H1 (cell line): ENCODE results near the gene HLA-DOB.

Experiments used
- BACH1 ChIP-seq: IDR thresholded peaks from 2 replicates; pipeline ENCODE4 v1.6.1; 2012; ENCODE audit warnings: low read length, improper control_type of control experiment
- CBX8 ChIP-seq: fragments of 300-800, 300-1000 bp; sonication (generic); IDR thresholded peaks from 2 replicates; pipeline ENCODE4 v1.7.1; 2016; ENCODE audit warnings: low read depth, low read length, borderline replicate concordance
- CHD2 ChIP-seq: IDR thresholded peaks from 2 replicates; pipeline ENCODE4 v1.6.1; 2012; ENCODE audit warnings: low read length, improper control_type of control experiment
- CTCF ChIP-seq, 3 experiments: IDR thresholded peaks; 1 replicate in 2 of 3; 2 replicates in 1 of 3; pipeline versions ENCODE4 v1.5.1 to v1.6.1; 2011; ENCODE audit warnings: low read length in 3 of 3, mild to moderate bottlenecking in 3 of 3, inconsistent platforms in 2 of 3, low read depth in 1 of 3, moderate library complexity in 1 of 3; ENCODE audit not compliant: insufficient read depth in 1 of 3; ENCODE audit errors: control extremely low read depth in 1 of 3
- EGR1 ChIP-seq: IDR thresholded peaks from 2 replicates; pipeline ENCODE4 v1.6.1; 2011; ENCODE audit warnings: low read depth, low read length, borderline replicate concordance
- EZH2 ChIP-seq: fragments of 200-600 bp; sonication (generic); IDR thresholded peaks from 2 replicates; pipeline ENCODE4 v1.7.1; 2012; ENCODE audit warnings: low read depth, mild to moderate bottlenecking, moderate library complexity, low read length, inconsistent platforms; ENCODE audit not compliant: severe bottlenecking
- FOSL1 ChIP-seq: IDR thresholded peaks from 2 replicates; pipeline ENCODE4 v1.6.1; 2011; ENCODE audit warnings: mild to moderate bottlenecking, low read depth, low read length, moderate library complexity; ENCODE audit not compliant: insufficient read depth
- HDAC6 ChIP-seq: IDR thresholded peaks from one replicate; pipeline ENCODE4 v1.7.1; 2012; ENCODE audit warnings: low read depth, mild to moderate bottlenecking, inconsistent platforms, low read length, moderate library complexity
- JUN ChIP-seq: IDR thresholded peaks from 2 replicates; pipeline ENCODE4 v1.6.1; 2011; ENCODE audit warnings: low read depth, mild to moderate bottlenecking, improper control_type of control experiment, low read length
- JUND ChIP-seq: IDR thresholded peaks from 2 replicates; pipeline ENCODE4 v1.6.1; 2011; ENCODE audit warnings: mild to moderate bottlenecking, improper control_type of control experiment, low read length
- MAFK ChIP-seq: IDR thresholded peaks from 2 replicates; pipeline ENCODE4 v1.6.1; 2012; ENCODE audit warnings: low read depth, mild to moderate bottlenecking, improper control_type of control experiment, low read length
- PHF8 ChIP-seq: fragments of 200-600 bp; sonication (generic); conservative IDR thresholded peaks from 2 replicates; pipeline ENCODE4 v1.7.1; 2012; ENCODE audit warnings: low read depth, mild to moderate bottlenecking, inconsistent platforms, low read length, moderate library complexity
- POLR2A ChIP-seq, 2 experiments: IDR thresholded peaks; 1 replicate in 1 of 2; 2 replicates in 1 of 2; pipeline ENCODE4 v1.6.1; 2011; ENCODE audit warnings: low read depth in 2 of 2, low read length in 2 of 2, mild to moderate bottlenecking in 2 of 2; ENCODE audit errors: control extremely low read depth in 1 of 2
- RFX5 ChIP-seq: IDR thresholded peaks from 2 replicates; pipeline ENCODE4 v1.6.1; 2011; ENCODE audit warnings: low read depth, low read length, improper control_type of control experiment, borderline replicate concordance

GRCh38 chr6:32814145-32814544, 2.7 kb downstream of the HLA-DOB start:
- no peak for TF ChIP-seq CBX8
- no peak for TF ChIP-seq PHF8
- TF ChIP-seq MAFK = no peak
- no peak for TF ChIP-seq JUN
- TF ChIP-seq RFX5 = no peak
- TF ChIP-seq POLR2A (IDR thresholded peaks at IDR 0.05; ENCODE audit: control extremely low read depth in 1 of 2, low read depth in 2 of 2, low read length in 2 of 2) = no peak
- no peak for TF ChIP-seq HDAC6
- TF ChIP-seq CTCF (IDR thresholded peaks at IDR 0.05; ENCODE audit: control extremely low read depth in 1 of 3, insufficient read depth in 1 of 3, low read depth in 1 of 3, low read length in 3 of 3) = no peak
- no peak for TF ChIP-seq BACH1
- no peak for TF ChIP-seq CHD2
- no peak for TF ChIP-seq EGR1
- TF ChIP-seq FOSL1 = no peak
- no peak for TF ChIP-seq JUND
- no peak for TF ChIP-seq EZH2
